HepG2 (cell line): ENCODE results near the gene SLC19A1. TPM values are rescaled to one million over a fixed set of nuclear protein-coding genes. Genes with fewer than 3 reads are reported as not detected.
A peak's percentile ranks its signal among the peaks of the same experiment; 100 is the strongest.

Experiments used
- ATAC-seq: fragments of 200-7000 bp; cut with Tn5 transposase; 3 replicates; pipeline ENCODE4 v1.9.1; 2020; ENCODE audit warnings: mild to moderate bottlenecking, moderate library complexity
- BruUV-seq: library from RNA; stranded (reverse); fragments of 400-500 nt; replicated peaks from 2 replicates; lab custom pipeline; 2021; lab: Mats Ljungman, UMichigan
- CTCF ChIA-PET: fragments of 300-600 bp; formaldehyde crosslinking; extraction: SDS; loops from one replicate; lab custom pipeline; 2021; ENCODE audit warnings: low total read pairs, inconsistent platforms, low intra/inter-chr PET ratio; lab: Yijun Ruan, JAX
- POLR2A ChIA-PET: fragments of 350-600 bp; sonication (Branson Sonifier 250); formaldehyde crosslinking; loops from one replicate; lab custom pipeline; 2020; ENCODE audit warnings: antibody characterized with exemption, inconsistent platforms; lab: Yijun Ruan, JAX
- DNase-seq: peaks from one replicate; pipeline ENCODE4 v3.0.0-alpha.2; 2015; ENCODE audit warnings: low spot score
- FAIRE-seq: peaks from 3 replicates; lab custom pipeline; 2011; peaks lifted over from hg19 to GRCh38; lab: Jason Lieb, UNC
- H2AFZ ChIP-seq: one replicate; pipeline ENCODE4 v1.6.1; 2011; ENCODE audit warnings: low read length, inconsistent platforms
- H3K27ac ChIP-seq: fragments of 300-600 bp; 3 replicates; pipeline ENCODE4 v1.8.0; 2011; ENCODE audit warnings: mixed run types, mild to moderate bottlenecking, mixed read lengths, low read length, inconsistent platforms; ENCODE audit not compliant: insufficient read depth; ENCODE audit errors: extremely low read length
- H3K27me3 ChIP-seq, 2 experiments: fragments of 200-600 bp in 1 of 2; 2 replicates in 1 of 2; 3 replicates in 1 of 2; pipeline versions ENCODE4 v1.6.0 to v1.8.0; 2011; ENCODE audit warnings: low read length in 2 of 2, mild to moderate bottlenecking in 2 of 2, moderate library complexity in 2 of 2, inconsistent platforms in 1 of 2; ENCODE audit not compliant: insufficient read depth in 2 of 2, control insufficient read depth in 1 of 2
- H3K36me3 ChIP-seq, 2 experiments: fragments of 200-600 bp in 1 of 2; replicated peaks in 1 of 2; 2 replicates in 1 of 2; 3 replicates in 1 of 2; pipeline versions ENCODE4 v1.5.1 to v1.8.0; 2011; ENCODE audit warnings: low read length in 2 of 2, inconsistent platforms in 1 of 2; ENCODE audit not compliant: insufficient read depth in 2 of 2, control insufficient read depth in 1 of 2
- H3K4me1 ChIP-seq: 2 replicates; pipeline ENCODE4 v1.5.1; 2012; ENCODE audit warnings: low read length, inconsistent platforms; ENCODE audit not compliant: insufficient read depth
- H3K4me2 ChIP-seq: 2 replicates; pipeline ENCODE4 v1.6.0; 2011; ENCODE audit warnings: low read depth, low read length, inconsistent platforms
- H3K4me3 ChIP-seq, 3 experiments: fragments of 200-600 bp in 1 of 3; sonication (generic), shearing (Covaris generic) in 1 of 3; replicated peaks in 1 of 3; 2 replicates each; pipeline ENCODE4 v1.5.1; 2011 to 2016; ENCODE audit warnings: low read length in 3 of 3, inconsistent platforms in 2 of 3, low read depth in 2 of 3, mild to moderate bottlenecking in 2 of 3, control low read depth in 1 of 3, mixed read lengths in 1 of 3; ENCODE audit not compliant: insufficient read depth in 1 of 3
- H3K79me2 ChIP-seq: one replicate; pipeline ENCODE4 v1.6.1; 2011; ENCODE audit warnings: low read length, inconsistent platforms; ENCODE audit not compliant: insufficient read depth
- H3K9ac ChIP-seq: 2 replicates; pipeline ENCODE4 v1.6.0; 2011; ENCODE audit warnings: mild to moderate bottlenecking, low read depth, low read length, inconsistent platforms; ENCODE audit not compliant: insufficient read depth
- H3K9me3 ChIP-seq: 2 replicates; pipeline ENCODE4 v1.5.1; 2012; ENCODE audit warnings: mild to moderate bottlenecking, low read length
- H4K20me1 ChIP-seq: 2 replicates; pipeline ENCODE4 v1.6.0; 2011; ENCODE audit warnings: inconsistent platforms, mild to moderate bottlenecking, low read length, moderate library complexity; ENCODE audit not compliant: insufficient read depth
- AGO1 ChIP-seq: fragments of 200-400 bp; formaldehyde crosslinking; IDR thresholded peaks from 2 replicates; pipeline ENCODE4 v1.6.1; 2017; ENCODE audit warnings: mild to moderate bottlenecking, low read depth, low read length, moderate library complexity; ENCODE audit not compliant: poor library complexity, severe bottlenecking
- AGO2 ChIP-seq: fragments of 200-400 bp; formaldehyde crosslinking; optimal IDR thresholded peaks from 2 replicates; pipeline ENCODE3; 2017; ENCODE audit warnings: mild to moderate bottlenecking, low read depth, low read length, moderate library complexity
- DMAP1 ChIP-seq: IDR thresholded peaks from 2 replicates; pipeline ENCODE4 v1.6.1; 2016
- HNRNPLL ChIP-seq: fragments of 200-400 bp; formaldehyde crosslinking; IDR thresholded peaks from 2 replicates; pipeline ENCODE4 v1.6.1; 2017; ENCODE audit warnings: mild to moderate bottlenecking, low read depth, low read length; ENCODE audit not compliant: poor library complexity, severe bottlenecking
- IRX3 ChIP-seq: sonication (generic); formaldehyde crosslinking; IDR thresholded peaks from 2 replicates; pipeline ENCODE4 v1.8.1; 2023; ENCODE audit warnings: mild to moderate bottlenecking, low read depth, missing genetic modification reagents, borderline replicate concordance
- KDM6A ChIP-seq: IDR thresholded peaks from 2 replicates; pipeline ENCODE4 v1.6.1; 2016; ENCODE audit warnings: low read depth
- NFIC ChIP-seq: IDR thresholded peaks from 2 replicates; pipeline ENCODE4 v1.6.1; 2012; ENCODE audit warnings: mild to moderate bottlenecking, low read length, inconsistent platforms
- NFRKB ChIP-seq: fragments of 450-650 bp; IDR thresholded peaks from 2 replicates; pipeline ENCODE4 v1.6.1; 2017
- PAX8 ChIP-seq: sonication (generic); formaldehyde crosslinking; IDR thresholded peaks from 2 replicates; pipeline ENCODE4 v1.8.0; 2022; ENCODE audit warnings: mild to moderate bottlenecking, missing genetic modification reagents, borderline replicate concordance
- RBM39 ChIP-seq: fragments of 200-400 bp; formaldehyde crosslinking; IDR thresholded peaks from one replicate; pipeline ENCODE4 v1.6.1; 2018; ENCODE audit warnings: antibody characterized with exemption, mild to moderate bottlenecking, low read depth, low read length; ENCODE audit not compliant: poor library complexity, severe bottlenecking
- RCOR2 ChIP-seq: IDR thresholded peaks from 2 replicates; pipeline ENCODE4 v1.6.1; 2016; ENCODE audit warnings: missing biosample characterization, missing genetic modification reagents
- SRSF1 ChIP-seq: fragments of 200-400 bp; formaldehyde crosslinking; optimal IDR thresholded peaks from 2 replicates; pipeline ENCODE3; 2017; ENCODE audit warnings: mild to moderate bottlenecking, low read depth, low read length, moderate library complexity
- ZFY ChIP-seq: sonication (generic); formaldehyde crosslinking; IDR thresholded peaks from 2 replicates; pipeline ENCODE4 v1.4.0; 2020; ENCODE audit warnings: missing genetic modification reagents
- ZMYM3 ChIP-seq: sonication (generic); formaldehyde crosslinking; IDR thresholded peaks from 2 replicates; pipeline ENCODE4 v1.5.1; 2020; ENCODE audit warnings: mild to moderate bottlenecking, missing genetic modification reagents
- ZNF101 ChIP-seq: sonication (generic); formaldehyde crosslinking; IDR thresholded peaks from 2 replicates; pipeline ENCODE4 v1.4.0; 2020; ENCODE audit warnings: mild to moderate bottlenecking, low read depth, missing genetic modification reagents, borderline replicate concordance
- ZNF510 ChIP-seq: sonication (generic); formaldehyde crosslinking; IDR thresholded peaks from 2 replicates; pipeline ENCODE4 v1.4.0; 2020; ENCODE audit warnings: low read depth, mild to moderate bottlenecking, missing genetic modification reagents
- ZNF709 ChIP-seq: sonication (generic); formaldehyde crosslinking; IDR thresholded peaks from 2 replicates; pipeline ENCODE4 v1.5.0; 2020; ENCODE audit warnings: mild to moderate bottlenecking, missing genetic modification reagents
- WGBS: methylation state at CpG from one replicate; pipeline ENCODE4 v1.1.6; 2017; ENCODE audit warnings: low lambda C conversion rate; 5-methylcytosine and 5-hydroxymethylcytosine counted together
- in situ Hi-C: cut with HindIII; loops from 2 replicates; pipeline ENCODE4 v1.10.0; 2017; ENCODE audit warnings: low pct_unique_long_range_greater_than_20kb; ENCODE audit not compliant: extremely low pct_ligation_motif_present
- intact Hi-C: fragments of 100-400 bp; cut with micrococcal nuclease; formaldehyde crosslinking; loops from one replicate; pipeline ENCODE4 v1.10.0; 2022; ENCODE audit not compliant: unreplicated experiment
- polyA plus RNA-seq, 8 experiments: library from polyadenylated mRNA; depleted of rRNA in 3 of 8; stranded (reverse) in 7 of 8; unstranded in 1 of 8; fragments of >200 nt; fragmentation: Illumina TruSeq in 4 of 8; extraction: Trizol in 4 of 8; gene quantifications; 2 replicates each; pipeline versions ENCODE4 v1.2.1 to v1.2.3, GENCODE V29; 2011 to 2016; ENCODE audit warnings: low read depth in 4 of 8, missing spikeins in 1 of 8, mixed read lengths in 1 of 8; ENCODE audit not compliant: insufficient read depth in 1 of 8
- total RNA-seq, 5 experiments: library from RNA; depleted of rRNA; stranded (reverse); fragments of >200 nt; fragmentation: Illumina TruSeq; extraction: Trizol; gene quantifications; 2 replicates each; pipeline ENCODE4 v1.2.3, GENCODE V29; 2016; ENCODE audit warnings: low read depth in 1 of 5
- TF ChIP-seq, protein P1 (sequence below): sonication (generic); formaldehyde crosslinking; IDR thresholded peaks from 2 replicates; pipeline ENCODE4 v1.8.1; 2023; ENCODE audit warnings: mild to moderate bottlenecking, inconsistent platforms, moderate library complexity, missing genetic modification reagents, borderline replicate concordance
- TF ChIP-seq, protein P2 (sequence below): sonication (generic); formaldehyde crosslinking; IDR thresholded peaks from 2 replicates; pipeline ENCODE4 v1.4.0; 2020; ENCODE audit warnings: low read depth, mild to moderate bottlenecking, missing genetic modification reagents
- TF ChIP-seq, protein P3 (sequence below): IDR thresholded peaks from 2 replicates; pipeline ENCODE4 v1.6.1; 2016
- TF ChIP-seq, protein P4 (sequence below): sonication (generic); formaldehyde crosslinking; IDR thresholded peaks from 2 replicates; pipeline ENCODE4 v1.9.0; 2021; ENCODE audit warnings: missing genetic modification reagents, borderline replicate concordance
- TF ChIP-seq, protein P5 (sequence below): sonication (generic); formaldehyde crosslinking; IDR thresholded peaks from 2 replicates; pipeline ENCODE4 v1.4.0; 2020; ENCODE audit warnings: mild to moderate bottlenecking, missing genetic modification reagents

The SLC19A1 gene
- total and polyA plus RNA-seq, 2 of the 13 experiments (the other 11 are each of a cell fraction or from before 2014, with no cell fraction given), result 21.8 to 23.0 TPM

DNA sequence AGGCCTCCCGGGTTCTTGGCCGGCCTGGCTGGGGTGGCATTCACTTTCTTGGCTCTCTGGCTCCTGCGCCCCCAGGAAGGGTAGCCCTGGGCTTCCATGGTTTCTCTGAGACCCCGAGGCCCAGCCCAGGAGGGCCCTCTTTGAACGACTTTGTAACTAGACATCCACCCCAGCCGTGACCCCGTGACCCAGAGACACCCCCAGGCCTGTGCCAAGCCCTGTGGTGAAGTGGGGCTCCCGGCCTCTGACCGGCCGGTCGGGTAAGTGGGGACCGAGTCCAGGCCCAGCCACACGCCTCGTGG is 73.3 kb downstream of the SLC19A1 start:
- H4K20me1 ChIP-seq, result no peaks in the 10 kb centered on the region
- H3K9ac ChIP-seq, result peak overlapping the region; percentile 62
- FAIRE-seq (no peak), ATAC-seq (no peak), DNase-seq (no peak)
- no CpG with 5 or more reads among the region's 14 CpGs for WGBS
- H2AFZ ChIP-seq, result no peak overlapping the region
- peak overlapping the region; percentile 99 for H3K27ac ChIP-seq
- intact Hi-C loops, result no loop called here
- H3K79me2 ChIP-seq, result peaks cover 23% of the 10 kb centered on the region
- in situ Hi-C loops, result no loop called here
- CTCF ChIA-PET, result no interaction called here
- H3K4me3 ChIP-seq, result no peak overlapping the region
- H3K4me1 ChIP-seq, result peaks cover 82% of the 10 kb centered on the region
- H3K36me3 ChIP-seq, result peaks cover 5 to 15% of the 10 kb centered on the region in 2 experiments; a peak in 4 of 5 replicates
- no peak overlapping the region for H3K4me2 ChIP-seq
- BruUV-seq, result no TSS peak
- no peaks in the 10 kb centered on the region for H3K27me3 ChIP-seq
- POLR2A ChIA-PET, result interaction anchor here (0.5 to 5.2 kb wide), 18 partner anchors 8 to 406 kb away, joined by 3 to 65 read pairs (median 6); partner anchors contain the start of gene POFUT2
- H3K9me3 ChIP-seq, result no peaks in the 10 kb centered on the region
- TF ChIP-seq, protein P1, sequence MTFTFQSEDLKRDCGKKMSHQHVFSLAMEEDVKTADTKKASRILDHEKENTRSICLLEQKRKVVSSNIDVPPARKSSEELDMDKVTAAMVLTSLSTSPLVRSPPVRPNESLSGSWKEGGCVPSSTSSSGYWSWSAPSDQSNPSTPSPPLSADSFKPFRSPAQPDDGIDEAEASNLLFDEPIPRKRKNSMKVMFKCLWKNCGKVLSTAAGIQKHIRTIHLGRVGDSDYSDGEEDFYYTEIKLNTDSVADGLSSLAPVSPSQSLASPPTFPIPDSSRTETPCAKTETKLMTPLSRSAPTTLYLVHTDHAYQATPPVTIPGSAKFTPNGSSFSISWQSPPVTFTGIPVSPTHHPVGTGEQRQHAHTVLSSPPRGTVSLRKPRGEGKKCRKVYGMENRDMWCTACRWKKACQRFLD (CRISPR knock-in tag), result 0 out of 2 replicates have a peak, but pooled peaks have one; percentile 12
- TF ChIP-seq AGO2 (peak; percentile 83), RBM39 (peak; percentile 60), HNRNPLL (no peak), ZNF510 (no peak), SRSF1 (no peak), RCOR2 (CRISPR knock-in tag) (no peak), NFRKB (no peak), ZNF709 (CRISPR knock-in tag) (0 out of 2 replicates have a peak, but pooled peaks have one; percentile 17), ZNF101 (CRISPR knock-in tag) (no peak), DMAP1 (CRISPR knock-in tag) (no peak), IRX3 (CRISPR knock-in tag) (0 out of 2 replicates have a peak, but pooled peaks have one; percentile 0), PAX8 (CRISPR knock-in tag) (0 out of 2 replicates have a peak, but pooled peaks have one; percentile 21), ZMYM3 (CRISPR knock-in tag) (no peak), KDM6A (CRISPR knock-in tag) (no peak), AGO1 (peak; percentile 14), NFIC (no peak), ZFY (no peak)
- TF ChIP-seq, protein P2, sequence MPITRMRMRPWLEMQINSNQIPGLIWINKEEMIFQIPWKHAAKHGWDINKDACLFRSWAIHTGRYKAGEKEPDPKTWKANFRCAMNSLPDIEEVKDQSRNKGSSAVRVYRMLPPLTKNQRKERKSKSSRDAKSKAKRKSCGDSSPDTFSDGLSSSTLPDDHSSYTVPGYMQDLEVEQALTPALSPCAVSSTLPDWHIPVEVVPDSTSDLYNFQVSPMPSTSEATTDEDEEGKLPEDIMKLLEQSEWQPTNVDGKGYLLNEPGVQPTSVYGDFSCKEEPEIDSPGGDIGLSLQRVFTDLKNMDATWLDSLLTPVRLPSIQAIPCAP (CRISPR knock-in tag), result no peak
- TF ChIP-seq, protein P3, sequence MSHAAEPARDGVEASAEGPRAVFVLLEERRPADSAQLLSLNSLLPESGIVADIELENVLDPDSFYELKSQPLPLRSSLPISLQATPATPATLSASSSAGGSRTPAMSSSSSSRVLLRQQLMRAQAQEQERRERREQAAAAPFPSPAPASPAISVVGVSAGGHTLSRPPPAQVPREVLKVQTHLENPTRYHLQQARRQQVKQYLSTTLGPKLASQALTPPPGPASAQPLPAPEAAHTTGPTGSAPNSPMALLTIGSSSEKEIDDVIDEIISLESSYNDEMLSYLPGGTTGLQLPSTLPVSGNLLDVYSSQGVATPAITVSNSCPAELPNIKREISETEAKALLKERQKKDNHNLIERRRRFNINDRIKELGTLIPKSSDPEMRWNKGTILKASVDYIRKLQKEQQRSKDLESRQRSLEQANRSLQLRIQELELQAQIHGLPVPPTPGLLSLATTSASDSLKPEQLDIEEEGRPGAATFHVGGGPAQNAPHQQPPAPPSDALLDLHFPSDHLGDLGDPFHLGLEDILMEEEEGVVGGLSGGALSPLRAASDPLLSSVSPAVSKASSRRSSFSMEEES (CRISPR knock-in tag), result no peak
- TF ChIP-seq, protein P4, sequence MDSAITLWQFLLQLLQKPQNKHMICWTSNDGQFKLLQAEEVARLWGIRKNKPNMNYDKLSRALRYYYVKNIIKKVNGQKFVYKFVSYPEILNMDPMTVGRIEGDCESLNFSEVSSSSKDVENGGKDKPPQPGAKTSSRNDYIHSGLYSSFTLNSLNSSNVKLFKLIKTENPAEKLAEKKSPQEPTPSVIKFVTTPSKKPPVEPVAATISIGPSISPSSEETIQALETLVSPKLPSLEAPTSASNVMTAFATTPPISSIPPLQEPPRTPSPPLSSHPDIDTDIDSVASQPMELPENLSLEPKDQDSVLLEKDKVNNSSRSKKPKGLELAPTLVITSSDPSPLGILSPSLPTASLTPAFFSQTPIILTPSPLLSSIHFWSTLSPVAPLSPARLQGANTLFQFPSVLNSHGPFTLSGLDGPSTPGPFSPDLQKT (CRISPR knock-in tag), result no peak
- TF ChIP-seq, protein P5, sequence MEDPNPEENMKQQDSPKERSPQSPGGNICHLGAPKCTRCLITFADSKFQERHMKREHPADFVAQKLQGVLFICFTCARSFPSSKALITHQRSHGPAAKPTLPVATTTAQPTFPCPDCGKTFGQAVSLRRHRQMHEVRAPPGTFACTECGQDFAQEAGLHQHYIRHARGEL (CRISPR knock-in tag), result 0 out of 2 replicates have a peak, but pooled peaks have one; percentile 14
